PFSK-1 (cell line): ENCODE measurements around the gene A2M.

Experiments
- FOXP2 ChIP-seq: optimal IDR thresholded peaks from 2 replicates; pipeline ENCODE3; 2011; ENCODE audit warnings: borderline replicate concordance, control low read depth, inconsistent platforms; ENCODE audit not compliant: insufficient read depth; ENCODE audit errors: extremely low read length, extremely low read depth
- POLR2AphosphoS5 ChIP-seq: IDR thresholded peaks from 2 replicates; pipeline ENCODE4 v1.6.1; 2012; ENCODE audit warnings: low read depth, mild to moderate bottlenecking, control low read depth, low read length, moderate library complexity
- REST ChIP-seq, 2 experiments: IDR thresholded peaks; 2 replicates each; pipeline versions ENCODE4 v1.6.1 to v1.8.0; 2011 to 2012; ENCODE audit warnings: low read depth in 2 of 2, low read length in 2 of 2, control low read depth in 1 of 2, inconsistent platforms in 1 of 2, mild to moderate bottlenecking in 1 of 2, moderate library complexity in 1 of 2; ENCODE audit not compliant: insufficient read depth in 1 of 2
- SIN3A ChIP-seq: IDR thresholded peaks from 2 replicates; pipeline ENCODE4 v1.6.1; 2012; ENCODE audit warnings: mild to moderate bottlenecking, low read length, moderate library complexity, borderline replicate concordance; ENCODE audit not compliant: insufficient read depth
- TAF1 ChIP-seq: IDR thresholded peaks from 2 replicates; pipeline ENCODE4 v1.6.1; 2012; ENCODE audit warnings: low read length, control low read depth, borderline replicate concordance; ENCODE audit not compliant: insufficient read depth

A2M gene

DNA sequence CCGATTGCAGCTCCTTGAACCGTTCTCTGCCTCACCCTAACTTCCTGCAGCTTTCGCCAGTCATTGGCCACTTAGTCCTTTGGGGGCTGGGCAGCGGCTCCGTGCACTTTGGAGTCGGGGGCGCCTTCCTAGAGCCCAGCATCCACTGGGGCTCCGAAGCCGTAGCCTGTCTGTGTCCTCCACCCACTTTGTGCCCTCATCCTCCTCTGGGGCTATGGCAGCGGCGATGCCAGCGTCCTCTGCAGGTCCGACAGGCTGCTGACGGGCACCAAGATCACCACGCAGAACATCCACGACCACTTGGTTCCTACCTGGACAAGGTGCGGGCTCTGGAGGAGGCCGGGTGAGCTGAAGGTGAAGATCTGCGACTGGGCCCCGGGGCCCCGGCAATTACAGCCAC, 11.8 kb upstream of the A2M start:
- TF ChIP-seq TAF1 (no peak), FOXP2 (no peak), REST (IDR thresholded peaks at IDR 0.05; ENCODE audit: insufficient read depth in 1 of 2, low read depth in 2 of 2, low read length in 2 of 2) (no peak), POLR2AphosphoS5 (no peak), SIN3A (no peak)

DNA sequence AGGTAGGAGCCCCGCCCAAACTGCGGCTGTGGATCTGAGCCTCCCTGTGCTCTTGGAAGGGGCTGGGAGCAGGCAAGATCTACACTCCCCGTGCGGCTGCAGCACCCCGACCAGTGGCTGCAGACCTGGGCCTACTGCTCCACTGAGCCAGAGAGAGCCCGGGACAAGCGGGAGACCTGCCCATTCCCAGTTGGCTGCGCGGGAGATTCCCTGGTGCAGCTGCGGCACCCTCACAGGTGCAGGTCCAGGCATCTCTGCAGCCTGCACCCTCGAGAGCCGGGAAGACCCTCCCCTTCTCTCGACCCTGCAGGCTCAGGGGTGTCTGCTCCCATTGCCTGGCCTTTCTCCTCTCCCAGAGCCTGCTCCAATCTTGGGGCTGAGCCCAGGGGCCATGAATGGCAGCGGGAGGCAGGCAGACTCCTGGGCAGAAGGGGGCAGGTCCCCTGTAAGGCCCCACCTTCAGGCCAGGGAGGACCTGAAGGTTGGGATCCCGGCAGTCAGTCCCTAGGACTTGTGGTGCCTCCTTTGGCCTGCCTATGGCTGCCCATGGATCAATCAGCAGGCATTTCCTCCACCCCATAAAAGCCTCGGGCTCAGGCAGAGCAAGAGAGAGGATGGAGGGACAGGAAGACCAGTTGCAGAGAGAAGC, 8.8 kb upstream of the A2M start:
- no peak for TF ChIP-seq SIN3A

GRCh38 chr12:9123781-9124382, 8.2 kb upstream of the A2M start:
- TF ChIP-seq TAF1, result no peak
- no peak for TF ChIP-seq POLR2AphosphoS5
- no peak for TF ChIP-seq SIN3A
- TF ChIP-seq REST (IDR thresholded peaks at IDR 0.05; ENCODE audit: insufficient read depth in 1 of 2, low read depth in 2 of 2, low read length in 2 of 2), result no peak
- TF ChIP-seq FOXP2, result no peak

DNA sequence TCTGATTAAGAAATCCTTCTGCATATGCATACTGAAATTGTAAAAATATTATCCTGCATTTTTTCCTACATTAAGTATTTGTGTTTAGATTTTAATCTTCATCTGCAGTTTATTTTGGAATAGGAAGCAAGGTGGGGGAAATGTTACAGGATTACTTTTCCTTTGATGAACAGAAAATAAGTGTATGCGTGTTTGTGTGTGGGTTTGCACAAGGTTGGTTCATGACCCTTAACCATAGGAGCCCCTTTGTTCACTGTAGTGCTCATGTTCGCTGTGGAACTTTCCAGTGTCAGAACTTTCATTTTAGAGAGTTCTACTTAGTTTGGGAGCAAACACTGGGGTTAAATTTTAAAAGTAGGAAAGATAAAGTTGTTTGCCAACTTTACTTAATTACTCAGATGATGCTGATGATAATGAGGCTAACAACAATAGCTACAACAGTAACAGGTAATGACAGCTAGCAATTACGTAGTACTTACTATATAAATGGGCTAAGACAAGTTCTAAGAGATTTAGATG, 6.4 kb upstream of the A2M start:
- TF ChIP-seq POLR2AphosphoS5 (no peak), SIN3A (no peak), FOXP2 (no peak), REST (IDR thresholded peaks at IDR 0.05; ENCODE audit: insufficient read depth in 1 of 2, low read depth in 2 of 2, low read length in 2 of 2) (no peak), TAF1 (no peak)

DNA sequence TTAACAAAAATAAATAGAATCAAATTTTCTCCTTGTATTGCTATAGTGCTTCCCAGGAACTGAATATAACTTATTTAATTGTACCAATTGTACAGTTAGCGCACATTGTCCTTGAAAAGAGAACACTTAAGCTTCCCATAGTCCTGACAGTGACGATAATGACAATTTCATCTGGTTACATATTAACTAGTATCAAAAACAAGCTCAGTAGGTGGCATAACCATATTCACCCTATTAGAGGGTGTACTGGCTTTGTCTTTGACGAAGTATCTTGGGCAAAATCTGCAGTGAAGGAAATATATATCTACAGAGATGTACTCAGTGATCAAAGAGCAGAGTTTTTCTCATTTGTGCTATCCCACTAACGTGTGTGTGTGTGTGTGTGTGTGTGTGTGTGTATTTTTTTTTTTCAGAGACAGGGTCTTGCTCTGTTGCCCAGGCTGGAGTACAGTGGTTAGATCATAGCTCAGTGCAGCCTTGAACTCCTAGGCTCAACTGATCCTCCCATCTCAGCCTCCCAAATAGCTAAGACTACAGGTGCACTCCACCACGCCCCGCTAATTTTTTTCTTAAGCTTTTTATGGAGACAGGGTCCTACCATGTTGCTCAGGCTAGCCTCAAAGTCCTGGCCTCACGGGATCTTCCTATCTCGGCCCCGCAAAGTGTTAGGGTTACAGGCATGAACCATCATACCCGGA, 4.9 kb upstream of the A2M start:
- no peak for TF ChIP-seq POLR2AphosphoS5
- TF ChIP-seq TAF1, result no peak
- no peak for TF ChIP-seq SIN3A
- no peak for TF ChIP-seq REST (IDR thresholded peaks at IDR 0.05; ENCODE audit: insufficient read depth in 1 of 2, low read depth in 2 of 2, low read length in 2 of 2)
- no peak for TF ChIP-seq FOXP2
